AG09309 (cell line): ENCODE data around the gene SYNGAP1.
A peak's percentile ranks its signal among the peaks of the same experiment; 100 is the strongest.

Experiments
- DNase-seq: peaks from one replicate; pipeline ENCODE4 v3.0.0-alpha.2; 2010; ENCODE audit warnings: low read depth
- H3K4me3 ChIP-seq: 2 replicates; pipeline ENCODE4 v1.5.1; 2011; ENCODE audit warnings: mild to moderate bottlenecking, low read depth, low read length, moderate library complexity; ENCODE audit not compliant: control insufficient read depth
- CTCF ChIP-seq: IDR thresholded peaks from 2 replicates; pipeline ENCODE4 v1.5.1; 2011; ENCODE audit warnings: mild to moderate bottlenecking, low read depth, low read length, inconsistent platforms; ENCODE audit not compliant: insufficient read depth, control insufficient read depth; ENCODE audit errors: missing control alignments

SYNGAP1 gene

GRCh38 chr6:33425668-33426577, 6.1 kb downstream of the SYNGAP1 start:
- peak overlapping the region; percentile 65 for H3K4me3 ChIP-seq
- DNase-seq, result peak; percentile 21
- peak; percentile 71 for TF ChIP-seq CTCF

DNA sequence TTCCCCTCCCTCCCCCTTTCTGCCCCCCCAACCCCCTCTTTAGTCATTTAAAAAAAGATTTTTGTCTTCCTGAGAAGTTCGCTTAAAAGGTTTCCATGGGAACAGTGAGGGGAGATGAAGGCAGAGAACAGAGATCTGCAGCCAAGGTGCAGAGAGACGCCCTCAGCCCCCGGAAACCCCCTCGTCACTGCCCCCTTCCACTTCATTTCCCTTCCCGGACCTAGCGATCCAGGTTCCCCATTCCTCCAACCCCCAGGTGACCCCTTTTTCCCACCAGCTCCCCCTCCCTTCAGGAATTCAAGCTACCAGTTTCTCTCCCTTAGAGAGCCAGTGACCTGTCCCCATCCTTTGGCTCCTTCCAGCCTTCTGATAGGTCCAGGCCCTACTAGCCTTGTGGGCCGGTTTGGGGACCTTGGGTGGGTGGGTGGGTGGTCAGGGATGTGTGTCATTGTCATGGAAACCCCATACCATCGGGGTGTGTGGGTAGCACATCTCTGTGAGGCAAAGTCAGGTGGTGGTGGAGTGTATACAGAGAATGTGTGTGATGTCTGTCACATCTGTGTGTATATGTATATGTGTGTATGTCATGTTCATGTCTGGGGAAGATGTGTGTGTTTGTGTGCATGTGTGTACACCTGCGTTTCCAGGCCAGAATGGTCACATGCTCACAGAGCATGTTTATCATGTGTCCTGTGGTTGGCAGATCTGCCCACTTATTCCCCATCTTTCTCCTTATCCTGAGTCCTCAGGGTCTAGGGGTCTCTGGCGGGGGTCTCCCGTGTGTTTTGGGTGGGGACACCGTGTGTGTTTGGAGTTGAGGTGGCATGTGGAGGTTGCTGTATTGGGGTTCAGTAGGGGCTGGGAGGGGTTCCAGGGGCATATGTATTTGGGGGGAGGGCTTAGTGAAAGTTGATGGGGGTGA, 7.0 kb downstream of the SYNGAP1 start:
- TF ChIP-seq CTCF, result no peak
- peak overlapping the region; percentile 78 for H3K4me3 ChIP-seq
- no peak for DNase-seq

DNA sequence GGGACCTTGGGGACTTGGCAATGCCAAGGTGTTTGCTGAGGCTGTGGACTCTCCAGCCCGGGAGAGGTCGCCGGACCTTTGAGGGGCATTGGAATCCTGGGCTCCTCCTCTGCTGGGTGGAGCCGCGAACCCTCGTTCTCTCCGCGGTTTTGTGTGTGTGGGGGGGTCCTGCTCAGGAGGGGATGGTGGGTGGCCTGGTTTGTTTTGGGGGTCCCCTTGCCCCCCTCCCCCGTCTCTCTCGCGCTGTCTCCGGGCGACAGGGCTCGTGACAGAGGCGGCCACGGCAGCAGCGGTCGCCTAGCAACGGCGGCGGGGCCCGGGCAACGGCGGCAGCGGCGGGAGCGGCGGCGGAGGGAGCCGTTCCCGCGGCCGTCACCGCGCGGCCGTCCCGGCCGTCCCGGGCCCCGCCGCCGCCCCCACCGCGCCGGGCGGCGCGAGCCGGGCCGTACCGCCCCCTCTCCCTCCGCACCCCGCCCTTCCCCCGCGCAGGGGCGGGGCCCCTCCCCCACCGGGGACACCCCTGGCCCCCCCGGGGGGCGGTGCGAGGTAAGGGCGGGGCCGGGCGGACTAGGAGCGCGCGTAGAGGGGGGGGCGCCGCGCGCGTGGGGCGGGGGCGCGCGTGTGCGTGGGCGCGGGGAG, 7.8 kb downstream of the SYNGAP1 start:
- no peak for DNase-seq
- peak overlapping the region; percentile 78 for H3K4me3 ChIP-seq
- TF ChIP-seq CTCF, result peak; percentile 8

- no peak for DNase-seq
- TF ChIP-seq CTCF, result peak; percentile 28
Observed at GRCh38 chr6:33428224-33428965, 8.5 kb downstream of the SYNGAP1 start.

GRCh38 chr6:33428966-33429749, 9.3 kb downstream of the SYNGAP1 start:
- H3K4me3 ChIP-seq, result no peak overlapping the region
- no peak for TF ChIP-seq CTCF
- DNase-seq, result no peak

More at GRCh38 chr6:33428224-33428965, 8.5 kb downstream of the SYNGAP1 start:
- peak overlapping the region; percentile 78 for H3K4me3 ChIP-seq
